ENCODE measurements around the gene IFITM1.
"Not testable (repeated sequence)": the region's sequence is repeated elsewhere in the genome, so short reads cannot be mapped to it uniquely, and the experiment has no call there.

The IFITM1 gene

DNA sequence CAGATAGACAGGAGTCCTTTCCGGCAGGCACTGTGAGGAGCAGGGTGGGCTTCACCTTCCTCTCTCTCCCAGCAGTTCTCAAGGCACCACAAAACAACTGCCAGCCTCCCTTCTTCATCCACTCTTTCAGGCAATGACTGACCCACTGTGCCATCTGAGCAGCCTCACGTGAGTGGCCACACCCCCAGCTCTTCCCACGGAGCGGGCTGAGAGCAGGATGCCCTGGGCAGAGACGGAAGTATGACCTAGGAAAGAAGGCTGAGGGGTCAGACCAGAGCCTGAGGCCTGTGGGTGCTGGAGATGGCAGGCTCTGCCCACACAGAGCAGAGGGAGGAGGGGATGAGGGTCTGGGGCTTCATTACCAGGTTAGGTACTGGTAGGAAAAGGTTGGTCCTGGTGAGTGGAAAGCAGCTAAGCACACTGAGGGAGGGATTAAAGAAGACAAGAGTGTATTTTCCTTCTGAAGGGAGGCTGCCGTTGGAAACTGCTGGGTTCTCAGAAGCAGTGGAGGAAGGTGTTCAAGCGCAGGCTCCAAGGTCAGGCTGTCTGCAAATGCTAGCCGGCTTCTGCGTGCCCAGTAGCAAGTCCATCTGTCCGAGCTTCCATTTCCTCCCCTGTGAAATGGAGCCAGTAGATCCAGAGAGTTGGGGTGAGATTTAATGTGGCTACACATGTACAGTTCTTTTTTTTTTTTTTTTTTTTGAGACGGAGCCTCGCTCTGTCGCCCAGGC is 31.0 kb upstream of the IFITM1 start:
- H3K4me3 ChIP-seq (ENCODE audit: low read depth, low read length), result no peak overlapping the region
- ChIA-PET CTCF (interaction anchor here (1.0 kb wide), 1 partner anchor 31 kb away, joined by 5 read pairs; no protein-coding TSS in a partner anchor), POLR2A (no interaction called here)
- DNase-seq (ENCODE audit: low read depth, low spot score), result no peak
- TF ChIP-seq, protein P1, sequence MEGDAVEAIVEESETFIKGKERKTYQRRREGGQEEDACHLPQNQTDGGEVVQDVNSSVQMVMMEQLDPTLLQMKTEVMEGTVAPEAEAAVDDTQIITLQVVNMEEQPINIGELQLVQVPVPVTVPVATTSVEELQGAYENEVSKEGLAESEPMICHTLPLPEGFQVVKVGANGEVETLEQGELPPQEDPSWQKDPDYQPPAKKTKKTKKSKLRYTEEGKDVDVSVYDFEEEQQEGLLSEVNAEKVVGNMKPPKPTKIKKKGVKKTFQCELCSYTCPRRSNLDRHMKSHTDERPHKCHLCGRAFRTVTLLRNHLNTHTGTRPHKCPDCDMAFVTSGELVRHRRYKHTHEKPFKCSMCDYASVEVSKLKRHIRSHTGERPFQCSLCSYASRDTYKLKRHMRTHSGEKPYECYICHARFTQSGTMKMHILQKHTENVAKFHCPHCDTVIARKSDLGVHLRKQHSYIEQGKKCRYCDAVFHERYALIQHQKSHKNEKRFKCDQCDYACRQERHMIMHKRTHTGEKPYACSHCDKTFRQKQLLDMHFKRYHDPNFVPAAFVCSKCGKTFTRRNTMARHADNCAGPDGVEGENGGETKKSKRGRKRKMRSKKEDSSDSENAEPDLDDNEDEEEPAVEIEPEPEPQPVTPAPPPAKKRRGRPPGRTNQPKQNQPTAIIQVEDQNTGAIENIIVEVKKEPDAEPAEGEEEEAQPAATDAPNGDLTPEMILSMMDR (IDR thresholded peaks at IDR 0.05; ENCODE audit: insufficient read depth, low read length, missing control alignments), result no peak

DNA sequence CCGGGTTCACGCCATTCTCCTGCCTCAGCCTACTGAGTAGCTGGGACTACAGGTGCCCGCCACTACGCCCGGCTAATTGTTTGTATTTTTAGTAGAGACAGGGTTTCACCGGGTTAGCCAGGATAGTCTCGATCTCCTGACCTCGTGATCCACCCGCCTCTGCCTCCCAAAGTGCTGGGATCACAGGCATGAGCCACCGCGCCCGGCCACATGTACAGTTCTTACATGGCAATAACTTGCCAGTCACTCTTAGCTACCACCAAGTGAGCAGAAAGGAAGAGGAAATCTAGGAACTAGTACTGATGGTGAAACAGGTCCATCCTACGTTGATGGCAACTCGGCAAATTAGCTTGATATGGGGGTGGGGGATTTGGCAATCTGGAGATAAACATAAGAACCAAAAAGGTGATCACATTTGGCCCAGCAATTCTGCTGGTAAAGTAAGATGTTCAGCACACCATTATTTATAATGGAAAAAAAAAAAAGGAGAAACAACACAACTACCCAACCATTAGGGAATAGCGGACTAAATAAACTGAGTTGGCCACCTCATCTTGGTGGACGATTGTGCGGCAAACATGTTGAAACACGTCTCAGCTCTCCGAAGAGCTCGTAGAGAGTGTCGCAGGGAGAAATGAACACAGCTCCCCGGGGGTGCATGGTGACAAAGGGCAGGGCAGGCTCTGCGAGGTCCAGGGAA is 30.3 kb upstream of the IFITM1 start:
- DNase-seq (ENCODE audit: low read depth, low spot score), result no peak
- ChIA-PET CTCF (interaction anchor here (0.7 to 1.0 kb wide), 2 partner anchors 22 to 32 kb away, joined by 5 to 6 read pairs; no protein-coding TSS in a partner anchor), POLR2A (no interaction called here)
- H3K4me3 ChIP-seq (ENCODE audit: low read depth, low read length), result no peak overlapping the region
- TF ChIP-seq, protein P1 (IDR thresholded peaks at IDR 0.05; ENCODE audit: insufficient read depth, low read length, missing control alignments), result no peak

DNA sequence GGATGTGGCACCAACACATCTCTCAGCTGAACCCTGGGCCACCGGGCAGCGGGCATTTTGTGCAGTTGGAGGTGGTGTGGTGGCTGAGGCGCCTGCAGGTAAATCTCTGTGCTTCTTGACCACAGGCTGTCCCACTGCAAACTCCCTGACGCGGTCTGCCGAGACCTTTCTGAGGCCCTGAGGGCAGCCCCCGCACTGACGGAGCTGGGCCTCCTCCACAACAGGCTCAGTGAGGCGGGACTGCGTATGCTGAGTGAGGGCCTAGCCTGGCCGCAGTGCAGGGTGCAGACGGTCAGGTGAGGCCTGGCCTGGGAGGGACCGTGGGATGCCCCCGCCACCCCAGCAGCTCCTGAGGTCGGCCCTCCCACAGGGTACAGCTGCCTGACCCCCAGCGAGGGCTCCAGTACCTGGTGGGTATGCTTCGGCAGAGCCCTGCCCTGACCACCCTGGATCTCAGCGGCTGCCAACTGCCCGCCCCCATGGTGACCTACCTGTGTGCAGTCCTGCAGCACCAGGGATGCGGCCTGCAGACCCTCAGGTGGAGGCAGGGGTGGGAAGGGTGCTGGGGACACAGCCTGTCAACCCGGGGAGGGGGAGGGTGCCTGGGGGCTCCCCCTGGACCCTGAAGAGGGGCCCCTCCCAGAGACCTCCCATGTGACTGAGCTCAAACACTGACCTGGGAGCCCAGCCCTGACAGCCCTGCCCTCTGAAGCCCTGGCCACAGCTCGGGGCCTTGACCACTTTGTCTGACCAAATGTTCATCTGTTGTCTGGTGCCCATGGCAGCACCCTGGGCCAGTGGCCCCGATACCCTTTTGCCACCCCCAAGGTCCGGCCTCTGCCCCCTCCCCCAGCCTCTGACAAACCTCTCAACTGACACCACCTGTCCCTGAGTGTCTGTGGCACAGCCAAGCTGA is 29.5 kb upstream of the IFITM1 start:
- no peak overlapping the region for H3K4me3 ChIP-seq (ENCODE audit: low read depth, low read length)
- ChIA-PET CTCF (interaction anchor here (0.7 to 2.7 kb wide), 3 partner anchors 21 to 33 kb away, joined by 5 to 6 read pairs (median 6); no protein-coding TSS in a partner anchor), POLR2A (no interaction called here)
- TF ChIP-seq, protein P1 (IDR thresholded peaks at IDR 0.05; ENCODE audit: insufficient read depth, low read length, missing control alignments), result no peak
- no peak for DNase-seq (ENCODE audit: low read depth, low spot score)

DNA sequence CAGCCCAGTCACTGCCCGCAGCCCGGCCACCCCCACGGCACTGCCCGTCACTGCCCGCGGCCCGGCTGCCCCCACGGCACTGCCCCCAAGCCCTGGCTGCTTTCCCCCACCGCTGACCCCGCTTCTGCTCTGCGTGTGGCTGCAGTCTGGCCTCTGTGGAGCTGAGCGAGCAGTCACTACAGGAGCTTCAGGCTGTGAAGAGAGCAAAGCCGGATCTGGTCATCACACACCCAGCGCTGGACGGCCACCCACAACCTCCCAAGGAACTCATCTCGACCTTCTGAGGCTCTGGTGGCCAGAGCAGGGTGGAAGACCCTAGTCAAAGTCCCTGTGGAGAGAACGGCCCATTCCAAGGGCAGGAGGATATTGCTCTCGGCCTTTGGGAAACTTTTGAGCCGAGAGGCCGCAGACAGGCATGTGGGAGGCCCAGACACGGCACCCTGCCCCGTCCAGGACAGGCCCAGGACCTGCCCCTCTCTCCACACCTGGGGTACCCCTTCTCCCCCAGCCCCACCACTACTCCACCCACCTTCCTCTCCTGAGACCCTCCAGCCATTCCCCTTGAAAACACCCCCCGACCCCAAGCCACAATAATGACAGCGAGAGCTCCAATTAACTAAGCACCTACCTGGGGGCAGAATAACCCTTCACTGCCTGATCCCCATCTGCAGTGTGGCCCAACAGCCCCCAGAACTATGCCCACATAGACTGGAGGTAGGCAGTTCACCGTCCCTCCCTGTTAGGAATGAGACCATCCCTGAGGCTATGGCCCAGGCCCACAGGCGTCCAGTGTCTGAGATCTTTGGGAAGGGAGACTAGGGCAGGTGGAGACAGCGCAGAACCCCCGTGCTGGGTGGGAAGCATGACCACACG is 28.6 kb upstream of the IFITM1 start:
- no peak overlapping the region for H3K4me3 ChIP-seq (ENCODE audit: low read depth, low read length)
- POLR2A ChIA-PET, result no interaction called here
- TF ChIP-seq, protein P1 (IDR thresholded peaks at IDR 0.05; ENCODE audit: insufficient read depth, low read length, missing control alignments), result no peak
- CTCF ChIA-PET, result interaction anchor here (1.7 to 2.7 kb wide), 2 partner anchors 20 to 34 kb away, joined by 6 read pairs; no protein-coding TSS in a partner anchor
- no peak for DNase-seq (ENCODE audit: low read depth, low spot score)

DNA sequence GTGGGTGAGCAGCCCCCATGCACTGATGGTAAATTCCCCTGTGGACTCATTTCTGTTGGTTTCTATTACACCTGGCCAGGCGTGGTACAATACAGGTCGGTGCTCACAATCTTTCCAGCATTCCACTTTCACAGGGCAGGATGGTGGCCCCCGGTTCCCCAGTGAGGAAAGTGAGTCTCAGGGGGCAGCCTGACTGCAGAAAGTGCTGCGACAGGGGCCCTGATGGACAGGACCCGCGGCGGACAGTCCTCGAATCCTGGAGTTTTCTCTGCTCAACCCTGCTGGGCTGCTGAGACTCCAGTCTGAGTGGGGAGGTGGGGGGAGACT is 28.0 kb upstream of the IFITM1 start:
- ChIA-PET CTCF (interaction anchor here (1.7 to 2.7 kb wide), 2 partner anchors 19 to 35 kb away, joined by 6 read pairs; no protein-coding TSS in a partner anchor), POLR2A (no interaction called here)
- no peak overlapping the region for H3K4me3 ChIP-seq (ENCODE audit: low read depth, low read length)
- DNase-seq (ENCODE audit: low read depth, low spot score), result no peak
- TF ChIP-seq, protein P1 (IDR thresholded peaks at IDR 0.05; ENCODE audit: insufficient read depth, low read length, missing control alignments), result no peak

DNA sequence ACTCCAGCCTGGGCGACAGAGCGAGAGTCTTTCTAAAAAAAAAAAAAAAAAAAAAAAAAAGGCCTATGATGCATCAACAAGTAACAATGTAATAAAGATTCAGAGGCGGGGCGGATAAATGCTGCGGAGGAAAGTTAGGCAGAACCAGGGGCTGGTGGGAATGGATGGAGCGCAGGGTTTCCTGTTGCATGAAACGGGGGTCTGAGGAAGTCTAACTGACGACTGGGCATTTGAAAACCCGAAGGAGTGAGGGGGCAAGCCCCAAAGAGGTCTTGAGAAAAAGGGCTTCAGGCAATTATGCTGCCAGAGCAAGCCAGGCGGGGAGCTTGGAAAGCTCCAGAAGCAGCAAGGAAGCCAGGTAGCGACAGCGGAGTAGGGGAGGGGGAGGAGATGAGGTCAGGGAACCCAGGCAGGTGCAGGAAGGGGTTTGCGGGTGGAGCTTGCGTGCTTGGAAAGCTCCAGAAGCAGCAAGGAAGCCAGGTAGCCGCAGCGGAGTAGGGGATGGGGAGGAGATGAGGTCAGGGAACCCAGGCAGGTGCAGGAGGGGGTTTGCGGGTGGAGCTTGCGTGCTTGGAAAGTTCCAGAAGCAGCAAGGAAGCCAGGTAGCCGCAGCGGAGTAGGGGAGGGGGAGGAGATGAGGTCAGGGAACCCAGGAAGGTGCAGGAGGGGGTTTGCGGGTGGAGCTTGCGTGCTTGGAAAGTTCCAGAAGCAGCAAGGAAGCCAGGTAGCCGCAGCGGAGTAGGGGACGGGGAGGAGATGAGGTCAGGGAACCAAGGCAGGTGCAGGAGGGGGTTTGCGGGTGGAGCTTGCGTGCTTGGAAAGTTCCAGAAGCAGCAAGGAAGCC is 26.6 kb upstream of the IFITM1 start:
- H3K4me3 ChIP-seq (ENCODE audit: low read depth, low read length); DNase-seq (ENCODE audit: low read depth, low spot score); POLR2A ChIA-PET: not testable (repeated sequence)
- CTCF ChIA-PET, result interaction anchor here (1.7 to 9.1 kb wide), 3 partner anchors 18 to 36 kb away, joined by 6 to 68 read pairs (median 6); partner anchors contain the start of gene IFITM2
